ENCODE measurements around the gene TMEM144.
"Not testable (repeated sequence)": the region's sequence is repeated elsewhere in the genome, so short reads cannot be mapped to it uniquely, and the experiment has no call there.

The TMEM144 gene

GRCh38 chr4:158192439-158193158 lies 17.7 kb upstream of the TMEM144 start:
- no peak for DNase-seq

- peak; percentile 69 to 81 for DNase-seq
Measured at GRCh38 chr4:158193171-158193749, 17.0 kb upstream of the TMEM144 start.

- DNase-seq: no peak
Measured at GRCh38 chr4:158195297-158195696, 15.0 kb upstream of the TMEM144 start.

- no peak for DNase-seq
Measured at GRCh38 chr4:158197194-158197776, 13.0 kb upstream of the TMEM144 start.

GRCh38 chr4:158200214-158200613 lies 10.1 kb upstream of the TMEM144 start:
- DNase-seq: no peak

- no peak for DNase-seq
Measured at GRCh38 chr4:158201322-158201721, 9.0 kb upstream of the TMEM144 start.

GRCh38 chr4:158201876-158202275 lies 8.4 kb upstream of the TMEM144 start:
- DNase-seq: no peak

GRCh38 chr4:158202481-158202880 lies 7.8 kb upstream of the TMEM144 start:
- DNase-seq: no peak

- no peak for DNase-seq
Measured at GRCh38 chr4:158203436-158203835, 6.8 kb upstream of the TMEM144 start.

- no peak for DNase-seq
Measured at GRCh38 chr4:158203929-158204328, 6.4 kb upstream of the TMEM144 start.

- DNase-seq: peak; percentile 93 to 95
Measured at GRCh38 chr4:158208963-158209640, 1.2 kb upstream of the TMEM144 start.

- peak in 1 of 2 experiments; percentile 12 for DNase-seq
Measured at GRCh38 chr4:158211222-158211621, 936 bp downstream of the TMEM144 start.

- DNase-seq: no peak
Measured at GRCh38 chr4:158213466-158213865, 3.2 kb downstream of the TMEM144 start.

GRCh38 chr4:158214856-158215255 lies 4.6 kb downstream of the TMEM144 start:
- DNase-seq: no peak

- no peak for DNase-seq
Measured at GRCh38 chr4:158217763-158218162, 7.5 kb downstream of the TMEM144 start.

- no peak for DNase-seq
Measured at GRCh38 chr4:158219623-158220022, 9.3 kb downstream of the TMEM144 start.

GRCh38 chr4:158224318-158224717 lies 14.0 kb downstream of the TMEM144 start:
- not testable (repeated sequence) for DNase-seq

- DNase-seq: not testable (repeated sequence)
Measured at GRCh38 chr4:158224999-158225398, 14.7 kb downstream of the TMEM144 start.

GRCh38 chr4:158227880-158228279 lies 17.6 kb downstream of the TMEM144 start:
- not testable (repeated sequence) for DNase-seq

GRCh38 chr4:158228399-158228798 lies 18.1 kb downstream of the TMEM144 start:
- not testable (repeated sequence) for DNase-seq

- DNase-seq: no peak
Measured at GRCh38 chr4:158229768-158230167, 19.5 kb downstream of the TMEM144 start.

- DNase-seq: no peak
Measured at GRCh38 chr4:158234671-158235070, 24.4 kb downstream of the TMEM144 start.

- DNase-seq: no peak
Measured at GRCh38 chr4:158236304-158237030, 26.2 kb downstream of the TMEM144 start.

Data from Kasumi-1 (cell line).